SK-N-SH (cell line): ENCODE results near the gene C1orf226. TPM values are rescaled to one million over a fixed set of nuclear protein-coding genes. Genes with fewer than 3 reads are reported as not detected.

Source experiments
- CTCF ChIA-PET: fragments of 300-600, 350-600 bp; formaldehyde crosslinking; extraction: SDS; loops from one replicate; lab custom pipeline; 2021; lab: Yijun Ruan, JAX
- POLR2A ChIA-PET: fragments of 350-600 bp; sonication (Branson Sonifier 250); formaldehyde crosslinking; extraction: SDS; loops from one replicate; lab custom pipeline; 2020; ENCODE audit warnings: antibody characterized with exemption, inconsistent platforms; lab: Yijun Ruan, JAX
- DNase-seq: peaks from one replicate; pipeline ENCODE4 v3.0.0; 2012
- H2AFZ ChIP-seq: fragments of 200-600 bp; sonication (generic); 2 replicates; pipeline ENCODE4 v1.8.1; 2016; ENCODE audit warnings: antibody characterized with exemption, mild to moderate bottlenecking, low read depth
- H3F3A ChIP-seq: fragments of 200-600 bp; sonication (generic); replicated peaks from 2 replicates; pipeline ENCODE3; 2016; ENCODE audit warnings: antibody characterized with exemption, mild to moderate bottlenecking; ENCODE audit not compliant: insufficient read depth
- H3K27ac ChIP-seq, 2 experiments: fragments of 200-500 bp in 1 of 2; fragments of 200-600 bp in 1 of 2; sonication (Bioruptor generic) in 1 of 2; sonication (generic), shearing (Covaris generic) in 1 of 2; 2 replicates each; pipeline versions ENCODE4 v1.5.1 to v1.6.1; 2014 to 2016; ENCODE audit warnings: low read depth in 2 of 2, inconsistent platforms in 1 of 2, low read length in 1 of 2, mild to moderate bottlenecking in 1 of 2, mixed read lengths in 1 of 2
- H3K27me3 ChIP-seq: fragments of 200-600 bp; sonication (generic), shearing (Covaris generic); 2 replicates; pipeline ENCODE4 v1.6.1; 2016; ENCODE audit warnings: mixed run types; ENCODE audit not compliant: insufficient read depth
- H3K36me3 ChIP-seq, 2 experiments: fragments of 200-500 bp in 1 of 2; fragments of 200-600 bp in 1 of 2; sonication (Bioruptor generic) in 1 of 2; sonication (generic) in 1 of 2; replicated peaks in 1 of 2; 2 replicates each; pipeline versions ENCODE3 to v1.5.1; 2014 to 2016; ENCODE audit warnings: low read length in 1 of 2, mild to moderate bottlenecking in 1 of 2; ENCODE audit not compliant: insufficient read depth in 2 of 2, control insufficient read depth in 1 of 2
- H3K4me1 ChIP-seq, 2 experiments: fragments of 200-500 bp in 1 of 2; fragments of 200-600 bp in 1 of 2; sonication (Bioruptor generic) in 1 of 2; sonication (generic), shearing (Covaris generic) in 1 of 2; 2 replicates each; pipeline versions ENCODE4 v1.5.1 to v1.6.1; 2014 to 2016; ENCODE audit warnings: low read depth in 1 of 2, low read length in 1 of 2, mixed run types in 1 of 2; ENCODE audit not compliant: insufficient read depth in 2 of 2, control insufficient read depth in 1 of 2
- H3K4me2 ChIP-seq: fragments of 200-600 bp; sonication (generic), shearing (Covaris generic); 2 replicates; pipeline ENCODE4 v1.6.1; 2017; ENCODE audit warnings: mixed run types
- H3K4me3 ChIP-seq, 2 experiments: fragments of 200-500 bp in 1 of 2; fragments of 200-600 bp in 1 of 2; sonication (Bioruptor generic) in 1 of 2; sonication (generic), shearing (Covaris generic) in 1 of 2; 2 replicates each; pipeline versions ENCODE4 v1.5.1 to v1.8.1; 2014 to 2016; ENCODE audit warnings: low read depth in 2 of 2, inconsistent platforms in 1 of 2, low read length in 1 of 2, mild to moderate bottlenecking in 1 of 2, mixed read lengths in 1 of 2, moderate library complexity in 1 of 2
- H3K79me2 ChIP-seq: fragments of 200-600 bp; sonication (generic); 2 replicates; pipeline ENCODE4 v1.8.1; 2017; ENCODE audit warnings: mild to moderate bottlenecking; ENCODE audit not compliant: insufficient read depth
- H3K9ac ChIP-seq: fragments of 200-600 bp; sonication (generic); 2 replicates; pipeline ENCODE4 v1.6.1; 2017; ENCODE audit warnings: mixed run types
- H3K9me2 ChIP-seq: fragments of 200-600 bp; sonication (generic); 2 replicates; pipeline ENCODE4 v1.6.1; 2017; ENCODE audit warnings: mixed run types
- H3K9me3 ChIP-seq: fragments of 200-600 bp; sonication (generic); 2 replicates; pipeline ENCODE4 v1.6.1; 2017; ENCODE audit warnings: mixed run types, mild to moderate bottlenecking, moderate library complexity
- H4K20me1 ChIP-seq: fragments of 200-600 bp; sonication (generic); 2 replicates; pipeline ENCODE4 v1.6.1; 2017; ENCODE audit warnings: mild to moderate bottlenecking, mixed run types; ENCODE audit not compliant: insufficient read depth
- CTCF ChIP-seq: fragments of 200-600 bp; sonication (generic); IDR thresholded peaks from 2 replicates; pipeline ENCODE4 v1.6.1; 2017; ENCODE audit warnings: antibody characterized with exemption, mild to moderate bottlenecking, moderate library complexity
- ELF1 ChIP-seq: IDR thresholded peaks from 2 replicates; pipeline ENCODE4 v1.4.0; 2012
- EP300 ChIP-seq, 2 experiments: IDR thresholded peaks; 2 replicates each; pipeline versions ENCODE4 v1.4.0 to v1.6.1; 2012; ENCODE audit warnings: borderline replicate concordance in 1 of 2, low read depth in 1 of 2, low read length in 1 of 2
- EZH2phosphoT487 ChIP-seq: fragments of 200-600 bp; sonication (generic); IDR thresholded peaks from 2 replicates; pipeline ENCODE4 v1.6.1; 2017; ENCODE audit warnings: low read depth, mixed run types, mild to moderate bottlenecking, antibody characterized with exemption, moderate library complexity, borderline replicate concordance
- FOSL2 ChIP-seq: IDR thresholded peaks from 2 replicates; pipeline ENCODE4 v1.4.0; 2012; ENCODE audit warnings: low read depth, mild to moderate bottlenecking, moderate library complexity, borderline replicate concordance
- GABPA ChIP-seq: IDR thresholded peaks from 2 replicates; pipeline ENCODE4 v1.4.0; 2012; ENCODE audit warnings: low read depth, mild to moderate bottlenecking
- GATA2 ChIP-seq: sonication (generic); formaldehyde crosslinking; IDR thresholded peaks from 2 replicates; pipeline ENCODE4 v1.5.0; 2020; ENCODE audit warnings: mild to moderate bottlenecking, missing genetic modification reagents
- JUND ChIP-seq: IDR thresholded peaks from 2 replicates; pipeline ENCODE4 v1.4.0; 2012
- MAX ChIP-seq: IDR thresholded peaks from 2 replicates; pipeline ENCODE4 v1.4.0; 2012; ENCODE audit warnings: low read depth
- MXI1 ChIP-seq: IDR thresholded peaks from 2 replicates; pipeline ENCODE4 v1.6.1; 2012; ENCODE audit warnings: mild to moderate bottlenecking, low read depth, low read length, improper control_type of control experiment
- NFIC ChIP-seq: IDR thresholded peaks from 2 replicates; pipeline ENCODE4 v1.4.0; 2012; ENCODE audit warnings: borderline replicate concordance
- POLR2AphosphoS5 ChIP-seq: IDR thresholded peaks from 2 replicates; pipeline ENCODE4 v1.6.1; 2012; ENCODE audit warnings: low read depth, low read length
- RAD21 ChIP-seq: IDR thresholded peaks from 2 replicates; pipeline ENCODE4 v1.6.1; 2012; ENCODE audit warnings: mild to moderate bottlenecking, low read length
- RFX5 ChIP-seq: IDR thresholded peaks from 2 replicates; pipeline ENCODE4 v1.6.1; 2012; ENCODE audit warnings: mild to moderate bottlenecking, improper control_type of control experiment, low read length
- RXRA ChIP-seq: IDR thresholded peaks from 2 replicates; pipeline ENCODE4 v1.4.0; 2012; ENCODE audit warnings: low read depth, mild to moderate bottlenecking, borderline replicate concordance
- SIN3A ChIP-seq: IDR thresholded peaks from 2 replicates; pipeline ENCODE4 v1.6.1; 2012; ENCODE audit warnings: low read depth, mild to moderate bottlenecking, low read length, moderate library complexity, borderline replicate concordance
- TAF1 ChIP-seq: IDR thresholded peaks from 2 replicates; pipeline ENCODE4 v1.6.1; 2012; ENCODE audit warnings: low read depth, mild to moderate bottlenecking, low read length, moderate library complexity, borderline replicate concordance
- TCF12 ChIP-seq: IDR thresholded peaks from 2 replicates; pipeline ENCODE4 v1.4.0; 2012
- USF1 ChIP-seq: IDR thresholded peaks from 2 replicates; pipeline ENCODE4 v1.4.0; 2012; ENCODE audit warnings: low read depth, borderline replicate concordance
- USF2 ChIP-seq: fragments of 150-350 bp; IDR thresholded peaks from 2 replicates; pipeline ENCODE4 v1.6.1; 2017; ENCODE audit warnings: antibody characterized with exemption, low read length, low read depth, borderline replicate concordance
- WGBS: methylation state at CpG from one replicate; pipeline ENCODE4 v1.1.6; 2017; ENCODE audit warnings: low lambda C conversion rate; 5-methylcytosine and 5-hydroxymethylcytosine counted together
- polyA plus RNA-seq, 3 experiments: library from polyadenylated mRNA; depleted of rRNA; stranded (reverse); fragments of >200 nt; gene quantifications; 2 replicates each; pipeline ENCODE4 v1.2.3, GENCODE V29; 2012

The C1orf226 gene
- polyA plus RNA-seq, 1 of the 3 experiments (the other 2 are of a cell fraction), result 0.03 TPM

GRCh38 chr1:162412002-162412401, 30.5 kb downstream of the C1orf226 start, which contains the start of gene SH2D1B:
SH2D1B (minus strand) TSS chr1:162412136; CDS start chr1:162412016, 120 bp downstream.
- H3K36me3 ChIP-seq, result no peaks in the 10 kb centered on the region
- no peaks in the 10 kb centered on the region for H3K9me2 ChIP-seq
- H3F3A ChIP-seq, result no peaks in the 10 kb centered on the region
- no peak within 1 kb of the TSS for H3K4me2 ChIP-seq
- H3K27ac ChIP-seq, result no peak within 1 kb of the TSS
- DNase-seq, result no peak
- no peak within 1 kb of the TSS for H2AFZ ChIP-seq
- H3K9me3 ChIP-seq, result no peaks in the 10 kb centered on the region
- no peaks in the 10 kb centered on the region; the same call in 1 of the 2 replicates for H3K27me3 ChIP-seq
- no peak within 1 kb of the TSS for H3K9ac ChIP-seq
- H3K4me1 ChIP-seq, result no peaks in the 10 kb centered on the region
- ChIA-PET CTCF (no interaction called here), POLR2A (no interaction called here)
- TF ChIP-seq TCF12, result no peak
- no peak for TF ChIP-seq FOSL2
- no peak for TF ChIP-seq RFX5
- TF ChIP-seq RAD21, result no peak
- TF ChIP-seq GABPA, result no peak
- TF ChIP-seq USF2, result no peak
- no peak for TF ChIP-seq EP300 (IDR thresholded peaks at IDR 0.05; ENCODE audit: borderline replicate concordance in 1 of 2, low read depth in 1 of 2, low read length in 1 of 2)
- TF ChIP-seq CTCF, result no peak
- TF ChIP-seq NFIC, result no peak
- no peak for TF ChIP-seq TAF1
- no peak for TF ChIP-seq RXRA
- TF ChIP-seq MAX, result no peak
- no peak for TF ChIP-seq SIN3A
- TF ChIP-seq EZH2phosphoT487, result no peak
- TF ChIP-seq JUND, result no peak
- no peak for TF ChIP-seq MXI1
- TF ChIP-seq ELF1, result no peak
- TF ChIP-seq GATA2 (CRISPR knock-in tag), result no peak
- H4K20me1 ChIP-seq, result no peaks in the 10 kb centered on the region
- WGBS, result 61% methylated on average over 3 of the region's 3 CpGs
- H3K79me2 ChIP-seq, result no peaks in the 10 kb centered on the region
- no peak within 1 kb of the TSS for H3K4me3 ChIP-seq

GRCh38 chr1:162416215-162416614, 34.7 kb downstream of the C1orf226 start:
- no peak overlapping the region for H3K4me3 ChIP-seq
- H3K4me1 ChIP-seq, result no peaks in the 10 kb centered on the region; a peak in 1 of 4 replicates
- no peak overlapping the region for H3K9ac ChIP-seq
- H3K36me3 ChIP-seq, result no peaks in the 10 kb centered on the region
- ChIA-PET POLR2A (no interaction called here), CTCF (no interaction called here)
- no peak overlapping the region for H3K4me2 ChIP-seq
- no peaks in the 10 kb centered on the region for H3K79me2 ChIP-seq
- no peaks in the 10 kb centered on the region for H3F3A ChIP-seq
- no peaks in the 10 kb centered on the region for H4K20me1 ChIP-seq
- H2AFZ ChIP-seq, result no peak overlapping the region
- TF ChIP-seq ELF1 (no peak), USF1 (no peak), TAF1 (no peak), USF2 (no peak), POLR2AphosphoS5 (no peak), NFIC (no peak), GATA2 (CRISPR knock-in tag) (no peak)
- no peak overlapping the region for H3K27ac ChIP-seq
- no peaks in the 10 kb centered on the region for H3K9me3 ChIP-seq
- no peak for DNase-seq
- no peaks in the 10 kb centered on the region for H3K27me3 ChIP-seq
- no peaks in the 10 kb centered on the region for H3K9me2 ChIP-seq
